CD8-positive, alpha-beta memory T cell (primary cell): ENCODE results near the gene NR4A1. TPM values are rescaled to one million over a fixed set of nuclear protein-coding genes. Genes with fewer than 3 reads are reported as not detected.

Experiments used
- CTCF ChIA-PET: fragments of 350-600 bp; sonication (Branson Sonifier 250); formaldehyde crosslinking; loops from one replicate; lab custom pipeline; 2021; ENCODE audit warnings: antibody characterized with exemption; lab: Charles Lee
- POLR2A ChIA-PET: fragments of 350-600 bp; sonication (Branson Sonifier 250); formaldehyde crosslinking; loops from one replicate; lab custom pipeline; 2021; ENCODE audit warnings: antibody characterized with exemption; lab: Charles Lee
- DNase-seq, 5 donors: peaks; one replicate each; pipeline versions ENCODE4 v3.0.0 to v3.0.0-alpha.2; 2020 to 2022; ENCODE audit warnings: mixed read lengths in 1 of 5
- H3K27ac ChIP-seq: one replicate; pipeline ENCODE4 v1.7.0; 2013; ENCODE audit warnings: low read depth, mild to moderate bottlenecking, low read length, moderate library complexity
- H3K27me3 ChIP-seq: 2 replicates; pipeline ENCODE4 v1.7.0; 2013; ENCODE audit warnings: low read length, mild to moderate bottlenecking; ENCODE audit not compliant: insufficient read depth, poor library complexity, severe bottlenecking
- H3K36me3 ChIP-seq: 2 replicates; pipeline ENCODE4 v1.7.0; 2013; ENCODE audit warnings: mild to moderate bottlenecking, low read length, moderate library complexity; ENCODE audit not compliant: insufficient read depth
- H3K4me1 ChIP-seq: 2 replicates; pipeline ENCODE4 v1.7.0; 2013; ENCODE audit warnings: mild to moderate bottlenecking, low read length, moderate library complexity; ENCODE audit not compliant: insufficient read depth
- H3K4me3 ChIP-seq: 2 replicates; pipeline ENCODE4 v1.7.0; 2013; ENCODE audit warnings: mild to moderate bottlenecking, low read length
- H3K9me3 ChIP-seq: 2 replicates; pipeline ENCODE4 v1.7.0; 2013; ENCODE audit warnings: mild to moderate bottlenecking, low read length
- H3K27ac Mint-ChIP-seq, 8 donors: one replicate each; pipeline ENCODE4 v1.8.0; 2020 to 2021; ENCODE audit warnings: mixed read lengths in 8 of 8, mild to moderate bottlenecking in 6 of 8, inconsistent platforms in 3 of 8, moderate library complexity in 3 of 8
- H3K27me3 Mint-ChIP-seq, 2 donors: one replicate each; pipeline ENCODE4 v1.8.0; 2020 to 2021; ENCODE audit warnings: mixed read lengths in 2 of 2, mild to moderate bottlenecking in 1 of 2, moderate library complexity in 1 of 2
- H3K36me3 Mint-ChIP-seq, 3 donors: one replicate each; pipeline ENCODE4 v1.8.0; 2020 to 2021; ENCODE audit warnings: mixed read lengths in 3 of 3, inconsistent platforms in 1 of 3, mild to moderate bottlenecking in 1 of 3
- H3K4me1 Mint-ChIP-seq, 3 donors: one replicate each; pipeline ENCODE4 v1.8.0; 2020 to 2021; ENCODE audit warnings: mixed read lengths in 3 of 3, inconsistent platforms in 1 of 3, mild to moderate bottlenecking in 1 of 3
- H3K4me3 Mint-ChIP-seq, 7 donors: one replicate each; pipeline ENCODE4 v1.8.0; 2020 to 2021; ENCODE audit warnings: mixed read lengths in 7 of 7, mild to moderate bottlenecking in 6 of 7, moderate library complexity in 4 of 7, inconsistent platforms in 2 of 7
- H3K9me3 Mint-ChIP-seq, 5 donors: one replicate each; pipeline ENCODE4 v1.8.0; 2020 to 2022; ENCODE audit warnings: mixed read lengths in 5 of 5, mild to moderate bottlenecking in 3 of 5, moderate library complexity in 2 of 5, inconsistent platforms in 1 of 5
- polyA plus RNA-seq: library from polyadenylated mRNA; unstranded; fragments of 300-500 nt; fragmentation: Illumina TruSeq; gene quantifications from one replicate; pipeline ENCODE4 v1.2.3, GENCODE V29; 2021
- total RNA-seq, 2 experiments: library from RNA; stranded (reverse); gene quantifications; one replicate each; pipeline ENCODE4 v1.2.3, GENCODE V29; 2021

Gene NR4A1
- total and polyA plus RNA-seq, 3 experiments from 2014 or later: 0.84 to 23.4 (median 20.4) TPM

DNA sequence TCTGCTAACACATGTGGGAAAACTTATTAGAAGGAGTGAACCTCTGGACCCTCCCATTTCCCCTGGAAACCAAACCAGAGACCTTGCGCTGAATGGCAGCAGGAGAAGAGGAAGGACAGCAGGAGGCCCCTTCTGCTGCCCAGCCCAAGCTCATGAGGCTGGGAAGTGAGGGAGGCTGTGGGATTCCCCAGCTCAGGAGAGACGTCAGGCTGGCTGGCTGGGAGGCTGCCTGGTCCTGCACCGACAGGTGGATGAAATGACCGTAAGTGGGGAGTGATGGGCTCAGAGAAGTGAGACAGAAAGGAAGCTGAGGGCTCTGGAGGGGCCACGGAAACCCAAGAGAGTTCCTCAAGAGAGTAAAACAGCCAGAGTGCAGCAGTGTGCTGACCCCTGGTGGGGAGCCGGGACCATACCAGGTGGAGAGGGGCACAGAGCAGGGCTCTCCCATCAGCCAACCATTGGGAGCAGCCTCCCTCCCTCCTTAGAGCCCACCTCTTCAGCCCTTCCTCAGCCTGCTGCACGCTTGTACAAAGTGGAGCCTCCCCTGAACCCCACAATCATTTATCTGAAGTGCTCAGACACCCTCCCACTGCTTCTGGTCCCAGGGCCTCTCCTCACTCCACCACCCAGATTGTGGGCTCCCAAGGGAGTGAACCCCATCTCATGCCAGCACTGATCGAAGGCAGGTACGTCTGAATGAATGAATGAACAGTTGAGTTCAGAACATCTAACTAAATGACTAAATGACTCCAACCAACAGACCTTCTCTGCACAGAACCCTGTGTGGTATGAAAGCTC is 30.5 kb upstream of the NR4A1 start:
- H3K4me3 ChIP-seq: no peak overlapping the region
- Mint-ChIP-seq H3K4me1 (peaks cover 28 to 40% (median 34%) of the 10 kb centered on the region in 3 donors), H3K4me3 (peak overlapping the region in 4 of 7 donors; percentile 3 to 71 (median 24)), H3K9me3 (no peaks in the 10 kb centered on the region), H3K36me3 (peaks cover 0 to 2% (median 0%) of the 10 kb centered on the region in 3 donors), H3K27me3 (no peaks in the 10 kb centered on the region), H3K27ac (peak overlapping the region in 6 of 8 donors; percentile 12 to 80 (median 54))
- ChIA-PET CTCF (interaction anchor here (0.8 to 17.0 kb wide), 11 partner anchors 8 to 102 kb away, joined by 3 to 580 read pairs (median 7); partner anchors contain the start of genes ATG101, SMIM41 and TAMALIN), POLR2A (no interaction called here)
- H3K9me3 ChIP-seq: no peaks in the 10 kb centered on the region
- DNase-seq: peak; percentile 36 to 73 (median 51)
- no peak overlapping the region for H3K27ac ChIP-seq
- no peaks in the 10 kb centered on the region for H3K27me3 ChIP-seq
- no peaks in the 10 kb centered on the region for H3K36me3 ChIP-seq
- peaks cover 27% of the 10 kb centered on the region for H3K4me1 ChIP-seq

DNA sequence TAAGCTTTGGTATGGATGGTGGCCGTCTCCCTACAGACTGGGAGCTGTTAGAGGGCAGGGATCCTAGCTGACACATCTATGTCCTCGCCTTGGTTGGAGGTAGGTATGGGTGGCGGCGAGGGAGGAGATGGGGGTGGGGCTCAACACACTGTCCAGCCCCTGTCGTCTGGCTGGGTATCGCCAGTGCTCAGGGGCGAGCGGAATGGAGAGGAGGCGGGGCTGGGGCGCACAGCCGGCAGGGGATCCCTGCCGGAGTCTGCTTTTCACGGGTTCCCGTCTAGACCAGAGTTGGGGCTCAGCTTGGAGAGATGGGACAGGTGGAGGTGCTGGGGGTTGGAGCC is 28.4 kb upstream of the NR4A1 start:
- no peak overlapping the region for H3K27ac ChIP-seq
- H3K27ac Mint-ChIP-seq: peak overlapping the region in 7 of 8 donors; percentile 17 to 86 (median 83)

DNA sequence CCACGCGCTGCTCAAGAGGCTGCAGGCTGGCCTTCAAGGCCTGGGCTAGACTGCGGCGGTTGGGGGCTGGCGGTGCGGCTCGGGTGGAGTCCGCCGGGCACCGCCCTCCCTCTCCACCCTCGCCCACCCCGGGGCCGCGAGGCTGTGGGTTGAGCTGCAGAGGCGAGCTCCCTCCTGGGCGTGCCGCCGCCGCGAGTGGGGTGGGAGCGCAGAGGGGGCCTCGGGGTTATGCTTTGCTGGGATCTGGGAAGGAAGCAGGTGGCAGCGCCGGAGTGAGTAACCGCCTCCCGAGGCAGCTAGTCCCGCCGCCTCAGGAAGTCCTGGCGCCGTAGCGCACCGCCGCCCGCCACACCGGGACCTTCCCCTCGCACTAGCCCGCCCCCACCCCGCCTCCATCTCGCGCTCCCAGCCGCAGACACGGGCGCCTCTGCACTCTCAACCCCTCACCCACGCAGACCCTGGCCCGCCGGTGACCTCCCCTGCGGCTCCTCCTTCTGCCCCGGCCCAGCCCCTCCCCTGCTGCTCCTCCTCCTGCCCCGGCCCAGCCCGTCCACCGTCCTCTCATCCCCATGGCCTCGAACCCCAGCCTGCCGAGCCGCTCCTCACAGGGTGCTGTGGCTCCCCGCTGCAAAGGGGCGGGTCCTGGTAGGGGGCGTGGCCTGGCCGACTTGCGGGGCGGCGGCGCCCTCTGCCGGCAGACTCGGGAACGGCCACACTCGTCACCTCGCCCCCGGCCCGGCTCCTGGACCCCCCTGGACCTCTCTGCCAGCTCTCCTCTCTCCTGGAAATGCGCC is 27.9 kb upstream of the NR4A1 start:
- Histone ChIP-seq H3K4me3 (peak overlapping the region; percentile 61), H3K4me1 (peaks cover 33% of the 10 kb centered on the region), H3K27me3 (no peaks in the 10 kb centered on the region), H3K36me3 (no peaks in the 10 kb centered on the region), H3K9me3 (no peaks in the 10 kb centered on the region), H3K27ac (no peak overlapping the region)
- H3K27me3 Mint-ChIP-seq: no peaks in the 10 kb centered on the region
- peak overlapping the region; percentile 75 to 97 (median 88) for H3K27ac Mint-ChIP-seq
- CTCF ChIA-PET: interaction anchor here (0.6 to 17.0 kb wide), 21 partner anchors 8 to 131 kb away, joined by 3 to 580 read pairs (median 4); partner anchors contain the start of genes ATG101, NR4A1, SMIM41 and TAMALIN
- POLR2A ChIA-PET: interaction anchor here (1.0 to 2.2 kb wide), 3 partner anchors 16 to 30 kb away, joined by 4 to 10 read pairs (median 5); partner anchors contain the start of genes NR4A1 and TAMALIN
- H3K4me3 Mint-ChIP-seq: peak overlapping the region; percentile 75 to 90 (median 86)
- peaks cover 31 to 43% (median 41%) of the 10 kb centered on the region in 3 donors for H3K4me1 Mint-ChIP-seq
- H3K9me3 Mint-ChIP-seq: no peaks in the 10 kb centered on the region
- peak; percentile 84 to 93 (median 88) for DNase-seq
- no peaks in the 10 kb centered on the region for H3K36me3 Mint-ChIP-seq

More for the DNA sequence above, 28.4 kb upstream of the NR4A1 start:
- H3K9me3 ChIP-seq: no peaks in the 10 kb centered on the region
- H3K4me1 ChIP-seq: peaks cover 33% of the 10 kb centered on the region
- ChIA-PET POLR2A (interaction anchor here (1.0 to 2.2 kb wide), 3 partner anchors 15 to 30 kb away, joined by 4 to 10 read pairs (median 5); partner anchors contain the start of genes NR4A1 and TAMALIN), CTCF (interaction anchor here (0.9 to 17.0 kb wide), 17 partner anchors 8 to 130 kb away, joined by 3 to 580 read pairs (median 10); partner anchors contain the start of genes ATG101, NR4A1, SMIM41 and TAMALIN)
- H3K4me3 ChIP-seq: peak overlapping the region; percentile 61
- no peaks in the 10 kb centered on the region for H3K27me3 ChIP-seq
- H3K4me3 Mint-ChIP-seq: peak overlapping the region; percentile 73 to 90 (median 82)
- no peaks in the 10 kb centered on the region for H3K36me3 ChIP-seq
- no peaks in the 10 kb centered on the region for H3K9me3 Mint-ChIP-seq
- DNase-seq: no peak
- H3K4me1 Mint-ChIP-seq: peaks cover 31 to 43% (median 41%) of the 10 kb centered on the region in 3 donors
- no peaks in the 10 kb centered on the region for H3K36me3 Mint-ChIP-seq
- H3K27me3 Mint-ChIP-seq: no peaks in the 10 kb centered on the region

DNA sequence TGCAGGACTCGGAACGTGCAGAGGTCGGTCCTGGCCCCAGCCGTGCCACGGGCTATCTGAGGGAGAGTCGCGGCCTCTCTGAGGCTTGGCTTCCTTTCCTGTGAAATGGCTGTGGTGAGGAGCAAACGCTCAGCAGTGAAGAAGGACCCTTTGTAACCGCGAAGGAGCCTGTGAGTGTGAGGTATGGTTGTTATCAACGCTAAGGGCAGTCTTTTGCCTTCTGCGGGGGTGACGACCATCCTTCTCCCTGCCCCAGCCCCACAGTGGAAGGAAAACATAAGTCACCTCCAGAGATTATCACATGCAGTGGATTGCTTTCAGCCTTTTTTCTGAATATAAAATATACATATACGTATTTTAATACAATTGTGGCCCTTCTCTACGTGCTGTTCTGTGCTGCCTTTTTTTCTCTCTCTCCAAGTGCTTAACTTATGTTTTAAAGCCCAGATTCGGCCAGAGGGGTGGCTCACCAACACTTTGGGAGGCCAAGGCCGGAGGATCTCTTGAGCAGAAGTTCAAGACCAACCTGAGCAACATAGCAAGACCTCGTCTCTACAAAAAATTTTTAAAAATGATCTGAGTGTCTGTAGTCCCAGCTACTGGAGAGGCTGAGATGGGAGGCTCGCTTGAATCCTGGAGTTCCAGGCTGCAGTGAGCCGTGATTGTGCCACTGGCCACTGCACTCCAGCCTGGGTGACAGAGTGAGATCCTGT is 27.1 kb upstream of the NR4A1 start:
- Histone ChIP-seq H3K9me3 (no peaks in the 10 kb centered on the region), H3K4me1 (peaks cover 33% of the 10 kb centered on the region), H3K27me3 (no peaks in the 10 kb centered on the region), H3K36me3 (no peaks in the 10 kb centered on the region), H3K27ac (no peak overlapping the region), H3K4me3 (peak overlapping the region; percentile 61)
- Mint-ChIP-seq H3K9me3 (no peaks in the 10 kb centered on the region), H3K27me3 (no peaks in the 10 kb centered on the region), H3K36me3 (no peaks in the 10 kb centered on the region), H3K4me1 (peaks cover 31 to 43% (median 41%) of the 10 kb centered on the region in 3 donors), H3K4me3 (peak overlapping the region; percentile 75 to 90 (median 86)), H3K27ac (peak overlapping the region in 7 of 8 donors; percentile 75 to 97 (median 88))
- DNase-seq: no peak
- CTCF ChIA-PET: interaction anchor here (0.7 to 17.0 kb wide), 25 partner anchors 12 to 902 kb away, joined by 3 to 580 read pairs (median 9); partner anchors contain the start of genes ATG101, NR4A1, SMIM41 and TAMALIN
- POLR2A ChIA-PET: interaction anchor here (0.6 to 2.8 kb wide), 6 partner anchors 16 to 104 kb away, joined by 4 to 20 read pairs (median 5); partner anchors contain the start of genes ATG101, NR4A1 and TAMALIN

DNA sequence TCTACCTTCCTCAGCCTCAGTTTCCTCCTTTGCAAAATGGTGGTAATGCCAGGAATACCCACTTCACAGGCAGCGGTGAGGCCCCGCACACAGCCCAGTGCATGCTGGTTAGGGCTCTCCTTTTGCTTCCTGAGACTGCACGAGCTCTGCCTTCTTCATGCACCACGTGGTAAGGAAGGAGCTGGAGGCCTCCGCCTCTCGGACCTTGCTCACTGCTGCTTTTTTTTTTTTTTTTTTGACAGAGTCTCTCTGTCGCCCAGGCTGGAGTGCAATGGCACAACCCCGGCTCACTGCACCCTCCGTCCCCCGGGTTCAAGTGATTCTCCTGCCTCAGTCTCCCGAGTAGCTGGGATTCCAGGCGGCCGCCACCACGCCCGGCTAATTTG is 26.4 kb upstream of the NR4A1 start:
- POLR2A ChIA-PET: interaction anchor here (0.6 to 2.8 kb wide), 5 partner anchors 18 to 57 kb away, joined by 4 to 20 read pairs (median 7); partner anchors contain the start of genes ATG101, NR4A1 and TAMALIN

DNA sequence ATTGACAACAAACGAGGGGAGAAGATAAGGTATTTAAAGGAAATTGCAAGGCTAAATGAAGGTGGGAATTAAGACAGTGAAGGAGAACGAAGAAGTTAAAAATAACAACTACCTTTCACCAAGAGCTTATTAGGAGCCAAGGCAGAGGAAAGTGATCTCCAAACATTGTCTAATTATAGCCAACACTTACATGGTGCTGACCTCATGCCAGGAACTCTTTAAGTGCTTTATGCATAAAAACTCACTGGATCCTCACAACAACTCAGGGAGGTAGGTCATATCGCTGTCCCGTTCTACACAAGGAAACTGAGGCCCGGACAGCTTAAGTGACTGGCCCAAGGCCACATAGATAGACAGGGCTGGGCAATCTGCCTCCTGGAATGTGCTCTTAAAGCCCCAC is 25.0 kb upstream of the NR4A1 start:
- Mint-ChIP-seq H3K27ac (peak overlapping the region in 6 of 8 donors; percentile 85 to 97 (median 96)), H3K36me3 (no peaks in the 10 kb centered on the region)
- H3K36me3 ChIP-seq: no peaks in the 10 kb centered on the region

More for the DNA sequence above, 26.4 kb upstream of the NR4A1 start:
- Histone ChIP-seq H3K36me3 (no peaks in the 10 kb centered on the region), H3K4me1 (peaks cover 33% of the 10 kb centered on the region), H3K4me3 (peak overlapping the region; percentile 16), H3K9me3 (no peaks in the 10 kb centered on the region), H3K27me3 (no peaks in the 10 kb centered on the region), H3K27ac (no peak overlapping the region)
- Mint-ChIP-seq H3K27ac (peak overlapping the region in 5 of 8 donors; percentile 85 to 97 (median 95)), H3K36me3 (no peaks in the 10 kb centered on the region), H3K9me3 (no peaks in the 10 kb centered on the region), H3K4me1 (peaks cover 31 to 43% (median 41%) of the 10 kb centered on the region in 3 donors), H3K27me3 (no peaks in the 10 kb centered on the region), H3K4me3 (peak overlapping the region; percentile 75 to 96 (median 86))
- DNase-seq: no peak
- CTCF ChIA-PET: interaction anchor here (0.7 to 17.0 kb wide), 30 partner anchors 8 to 901 kb away, joined by 3 to 580 read pairs (median 6); partner anchors contain the start of genes ATG101, NR4A1, SMIM41 and TAMALIN

More for the DNA sequence above, 25.0 kb upstream of the NR4A1 start:
- H3K27me3 ChIP-seq: no peaks in the 10 kb centered on the region
- peaks cover 30% of the 10 kb centered on the region for H3K4me1 ChIP-seq
- DNase-seq: no peak
- CTCF ChIA-PET: interaction anchor here (0.7 to 17.0 kb wide), 20 partner anchors 9 to 203 kb away, joined by 3 to 580 read pairs (median 11); partner anchors contain the start of genes ATG101, NR4A1, SMIM41 and TAMALIN
- no peaks in the 10 kb centered on the region for H3K9me3 Mint-ChIP-seq
- no peak overlapping the region for H3K4me3 ChIP-seq
- no peaks in the 10 kb centered on the region for H3K27me3 Mint-ChIP-seq
- POLR2A ChIA-PET: interaction anchor here (0.5 to 2.8 kb wide), 4 partner anchors 20 to 55 kb away, joined by 3 to 20 read pairs (median 8); partner anchors contain the start of genes ATG101 and TAMALIN
- H3K4me1 Mint-ChIP-seq: peaks cover 24 to 32% (median 30%) of the 10 kb centered on the region in 3 donors
- H3K9me3 ChIP-seq: no peaks in the 10 kb centered on the region
- H3K27ac ChIP-seq: no peak overlapping the region
- peak overlapping the region in 1 of 7 donors; percentile 75 for H3K4me3 Mint-ChIP-seq
